ENCODE results near the gene LAMB1. TPM values are rescaled to one million over a fixed set of nuclear protein-coding genes. Genes with fewer than 3 reads are reported as not detected.

LAMB1 gene
- total RNA-seq, 1 experiment from 2014 or later: 431 TPM

- no peak overlapping the region for H3K27ac Mint-ChIP-seq (ENCODE audit: unreplicated experiment)
- intact Hi-C loops (cut with micrococcal nuclease; ENCODE audit: unreplicated experiment): no loop called here
- H3K4me3 Mint-ChIP-seq (ENCODE audit: unreplicated experiment): no peak overlapping the region
- no peaks in the 10 kb centered on the region for H3K27me3 Mint-ChIP-seq (ENCODE audit: insufficient read depth, unreplicated experiment)
- BruUV-seq (replicated peaks): no TSS peak
- peaks cover 97% of the 10 kb centered on the region for H3K36me3 Mint-ChIP-seq (ENCODE audit: insufficient read depth, unreplicated experiment)
- peaks cover 7% of the 10 kb centered on the region for H3K36me3 ChIP-seq (ENCODE audit: control insufficient read depth, insufficient read depth, low read length)
- no peak overlapping the region for H3K4me3 ChIP-seq (ENCODE audit: low read depth, low read length)
- H3K4me1 ChIP-seq: no peaks in the 10 kb centered on the region
- H3K9me3 ChIP-seq: no peaks in the 10 kb centered on the region
- no peak for TF ChIP-seq CTCF (IDR thresholded peaks at IDR 0.05; ENCODE audit: insufficient read depth in 1 of 2, low read depth in 1 of 2, low read length in 1 of 2, severe bottlenecking in 1 of 2, unreplicated experiment in 1 of 2)
- no peaks in the 10 kb centered on the region for H3K27me3 ChIP-seq (replicated peaks; ENCODE audit: control insufficient read depth, insufficient read depth, low read length)
- peaks cover 19% of the 10 kb centered on the region for H3K4me1 Mint-ChIP-seq (ENCODE audit: low read depth, unreplicated experiment)
- ChIA-PET POLR2A (no interaction called here), CTCF (no interaction called here)
- DNase-seq: no peak
- H3K9me3 Mint-ChIP-seq (ENCODE audit: unreplicated experiment): no peaks in the 10 kb centered on the region
These were observed 63.1 kb downstream of the LAMB1 start for GRCh38 chr7:107939573-107940489.

GRCh38 chr7:107938456-107939250, 64.3 kb downstream of the LAMB1 start:
- no peak for TF ChIP-seq CTCF (IDR thresholded peaks at IDR 0.05; ENCODE audit: insufficient read depth in 1 of 2, low read depth in 1 of 2, low read length in 1 of 2, severe bottlenecking in 1 of 2, unreplicated experiment in 1 of 2)
- no peak overlapping the region for H3K4me3 Mint-ChIP-seq (ENCODE audit: unreplicated experiment)
- DNase-seq: no peak
- H3K4me1 Mint-ChIP-seq (ENCODE audit: low read depth, unreplicated experiment): peaks cover 17% of the 10 kb centered on the region
- Histone ChIP-seq H3K4me3 (ENCODE audit: low read depth, low read length) (no peak overlapping the region), H3K9me3 (no peaks in the 10 kb centered on the region), H3K27me3 (replicated peaks; ENCODE audit: control insufficient read depth, insufficient read depth, low read length) (no peaks in the 10 kb centered on the region), H3K36me3 (ENCODE audit: control insufficient read depth, insufficient read depth, low read length) (peaks cover 6% of the 10 kb centered on the region; the same call in 1 of the 2 replicates), H3K4me1 (no peaks in the 10 kb centered on the region)
- no TSS peak for BruUV-seq (replicated peaks)
- CTCF ChIA-PET: no interaction called here
- H3K36me3 Mint-ChIP-seq (ENCODE audit: insufficient read depth, unreplicated experiment): peaks cover 97% of the 10 kb centered on the region
- POLR2A ChIA-PET: interaction anchor here (0.6 kb wide), 1 partner anchor 15 kb away, joined by 3 read pairs; no protein-coding TSS in a partner anchor
- no peaks in the 10 kb centered on the region for H3K9me3 Mint-ChIP-seq (ENCODE audit: unreplicated experiment)
- H3K27me3 Mint-ChIP-seq (ENCODE audit: insufficient read depth, unreplicated experiment): no peaks in the 10 kb centered on the region
- no peak overlapping the region for H3K27ac Mint-ChIP-seq (ENCODE audit: unreplicated experiment)
- intact Hi-C loops (cut with micrococcal nuclease; ENCODE audit: unreplicated experiment): no loop called here

- no peak for DNase-seq
- Mint-ChIP-seq H3K36me3 (ENCODE audit: insufficient read depth, unreplicated experiment) (peaks cover 99% of the 10 kb centered on the region), H3K4me3 (ENCODE audit: unreplicated experiment) (no peak overlapping the region), H3K4me1 (ENCODE audit: low read depth, unreplicated experiment) (peaks cover 22% of the 10 kb centered on the region), H3K27me3 (ENCODE audit: insufficient read depth, unreplicated experiment) (no peaks in the 10 kb centered on the region), H3K27ac (ENCODE audit: unreplicated experiment) (no peak overlapping the region), H3K9me3 (ENCODE audit: unreplicated experiment) (no peaks in the 10 kb centered on the region)
- intact Hi-C loops (cut with micrococcal nuclease; ENCODE audit: unreplicated experiment): no loop called here
- CTCF ChIA-PET: no interaction called here
- H3K36me3 ChIP-seq (ENCODE audit: control insufficient read depth, insufficient read depth, low read length): peaks cover 6% of the 10 kb centered on the region; the same call in 1 of the 2 replicates
- H3K9me3 ChIP-seq: no peaks in the 10 kb centered on the region
- TF ChIP-seq CTCF (IDR thresholded peaks at IDR 0.05; ENCODE audit: insufficient read depth in 1 of 2, low read depth in 1 of 2, low read length in 1 of 2, severe bottlenecking in 1 of 2, unreplicated experiment in 1 of 2): no peak
- peaks cover 3% of the 10 kb centered on the region; the same call in 1 of the 2 replicates for H3K4me1 ChIP-seq
- H3K27me3 ChIP-seq (replicated peaks; ENCODE audit: control insufficient read depth, insufficient read depth, low read length): no peaks in the 10 kb centered on the region
- BruUV-seq (replicated peaks): no TSS peak
- POLR2A ChIA-PET: no interaction called here
- no peak overlapping the region for H3K4me3 ChIP-seq (ENCODE audit: low read depth, low read length)
These were observed 65.4 kb downstream of the LAMB1 start for GRCh38 chr7:107937531-107937930.

All from Caco-2 (cell line).